K562 (cell line): ENCODE measurements around the gene STON2. TPM values are rescaled to one million over a fixed set of nuclear protein-coding genes. Genes with fewer than 3 reads are reported as not detected.

Experiments used
- ATAC-seq: fragments of 200-7000 bp; cut with Tn5 transposase; 3 replicates; pipeline ENCODE4 v1.9.1; 2020; ENCODE audit warnings: moderate library complexity
- BruUV-seq: library from RNA; stranded (reverse); fragments of 400-500 nt; replicated peaks from 2 replicates; lab custom pipeline; 2021; lab: Mats Ljungman, UMichigan
- CTCF ChIA-PET: fragments of 300-600 bp; formaldehyde crosslinking; extraction: SDS; loops from one replicate; lab custom pipeline; 2021; ENCODE audit warnings: low intra/inter-chr PET ratio; lab: Yijun Ruan, JAX
- POLR2A ChIA-PET: fragments of 300-600, 350-650 bp; sonication (Branson Sonifier 250); formaldehyde crosslinking; extraction: SDS; loops from one replicate; lab custom pipeline; 2021; ENCODE audit warnings: antibody characterized with exemption, inconsistent platforms; lab: Yijun Ruan, JAX
- DNase-seq, 4 experiments: peaks; one replicate each; pipeline versions ENCODE4 v3.0.0 to v3.0.0-alpha.2; 2011 to 2018; ENCODE audit warnings: low spot score in 3 of 4, mixed read lengths in 3 of 4; ENCODE audit errors: extremely low read depth in 1 of 4
- FAIRE-seq: peaks from 2 replicates; lab custom pipeline; 2011; peaks lifted over from hg19 to GRCh38; lab: Jason Lieb, UNC
- H2AFZ ChIP-seq: 2 replicates; pipeline ENCODE4 v1.6.0; 2011; ENCODE audit warnings: low read depth, low read length, control low read depth, inconsistent platforms
- H3K27ac ChIP-seq: fragments of 200-600 bp; 3 replicates; pipeline ENCODE4 v1.8.0; 2011; ENCODE audit warnings: low read depth, mild to moderate bottlenecking, control low read depth, inconsistent platforms, low read length, moderate library complexity, mixed read lengths; ENCODE audit errors: extremely low read depth
- H3K27me3 ChIP-seq, 2 experiments: fragments of 300-600 bp in 1 of 2; 2 replicates in 1 of 2; 3 replicates in 1 of 2; pipeline versions ENCODE4 v1.6.0 to v1.8.0; 2011; ENCODE audit warnings: inconsistent platforms in 2 of 2, low read length in 2 of 2, mild to moderate bottlenecking in 1 of 2, mixed read lengths in 1 of 2, moderate library complexity in 1 of 2; ENCODE audit not compliant: control insufficient read depth in 2 of 2, insufficient read depth in 2 of 2
- H3K36me3 ChIP-seq: fragments of 300-600 bp; 3 replicates; pipeline ENCODE4 v1.8.0; 2011; ENCODE audit warnings: mild to moderate bottlenecking, low read length, inconsistent platforms; ENCODE audit not compliant: control insufficient read depth, insufficient read depth
- H3K4me1 ChIP-seq, 2 experiments: fragments of 200-600 bp in 1 of 2; replicated peaks in 1 of 2; 2 replicates in 1 of 2; 3 replicates in 1 of 2; pipeline versions ENCODE4 v1.5.1 to v1.8.0; 2011; ENCODE audit warnings: inconsistent platforms in 2 of 2, low read length in 2 of 2, mild to moderate bottlenecking in 1 of 2, mixed read lengths in 1 of 2, moderate library complexity in 1 of 2; ENCODE audit not compliant: control insufficient read depth in 2 of 2, insufficient read depth in 2 of 2
- H3K4me2 ChIP-seq: 2 replicates; pipeline ENCODE4 v1.6.1; 2011; ENCODE audit warnings: low read length, control low read depth, inconsistent platforms, mixed read lengths; ENCODE audit not compliant: insufficient read depth
- H3K4me3 ChIP-seq: fragments of 200-600 bp; sonication (generic), shearing (Covaris generic); 2 replicates; pipeline ENCODE4 v1.5.1; 2016; ENCODE audit warnings: control low read depth, inconsistent platforms
- H3K79me2 ChIP-seq: fragments of 200-600 bp; 3 replicates; pipeline ENCODE4 v1.8.0; 2011; ENCODE audit warnings: low read length, inconsistent platforms; ENCODE audit not compliant: control insufficient read depth, insufficient read depth
- H3K9ac ChIP-seq, 2 experiments: 2 replicates each; pipeline versions ENCODE4 v1.6.0 to v1.6.1; 2011; ENCODE audit warnings: low read depth in 2 of 2, low read length in 2 of 2, control low read depth in 1 of 2, inconsistent platforms in 1 of 2, mild to moderate bottlenecking in 1 of 2, mixed read lengths in 1 of 2; ENCODE audit not compliant: insufficient read depth in 1 of 2
- H3K9me1 ChIP-seq: one replicate; pipeline ENCODE4 v1.6.0; 2011; ENCODE audit warnings: inconsistent platforms, mild to moderate bottlenecking, low read length, moderate library complexity; ENCODE audit not compliant: control insufficient read depth, insufficient read depth
- H3K9me3 ChIP-seq: replicated peaks from 2 replicates; pipeline ENCODE4 v1.5.1; 2011; ENCODE audit warnings: low read depth, low read length, inconsistent platforms; ENCODE audit not compliant: control insufficient read depth, insufficient read depth
- H4K20me1 ChIP-seq: replicated peaks from 2 replicates; pipeline ENCODE4 v1.6.1; 2011; ENCODE audit warnings: low read length, inconsistent platforms, mixed read lengths; ENCODE audit not compliant: control insufficient read depth, insufficient read depth
- E2F6 ChIP-seq, 2 experiments: IDR thresholded peaks; 2 replicates each; pipeline ENCODE4 v1.6.1; 2011; ENCODE audit warnings: borderline replicate concordance in 1 of 2, control low read depth in 1 of 2, low read depth in 1 of 2, low read length in 1 of 2, mild to moderate bottlenecking in 1 of 2, mixed read lengths in 1 of 2, moderate library complexity in 1 of 2; ENCODE audit not compliant: insufficient read depth in 1 of 2, insufficient read length in 1 of 2, poor library complexity in 1 of 2, severe bottlenecking in 1 of 2; ENCODE audit errors: extremely low read depth in 1 of 2
- IFI16 ChIP-seq: fragments of 250-450 bp; sonication (Bioruptor Pico); IDR thresholded peaks from 2 replicates; pipeline ENCODE4 v2.1.2; 2022; ENCODE audit warnings: mild to moderate bottlenecking, inconsistent platforms
- MAFK ChIP-seq: IDR thresholded peaks from 2 replicates; pipeline ENCODE4 v1.6.1; 2011; ENCODE audit warnings: low read length, improper control_type of control experiment
- PCBP1 ChIP-seq: fragments of 200-400 bp; formaldehyde crosslinking; IDR thresholded peaks from 2 replicates; pipeline ENCODE4 v1.6.1; 2018; ENCODE audit warnings: mild to moderate bottlenecking, low read depth, low read length; ENCODE audit not compliant: poor library complexity, severe bottlenecking
- RBM14 ChIP-seq: fragments of 200-400 bp; formaldehyde crosslinking; IDR thresholded peaks from 2 replicates; pipeline ENCODE4 v1.6.1; 2018; ENCODE audit warnings: low read depth, mild to moderate bottlenecking, low read length, moderate library complexity, borderline replicate concordance; ENCODE audit not compliant: insufficient read depth
- TCF7 ChIP-seq: sonication (generic); IDR thresholded peaks from 2 replicates; pipeline ENCODE4 v1.6.1; 2016; ENCODE audit warnings: antibody characterized with exemption, borderline replicate concordance
- THRAP3 ChIP-seq: fragments of 450-650 bp; IDR thresholded peaks from 2 replicates; pipeline ENCODE4 v1.6.1; 2016; ENCODE audit warnings: mild to moderate bottlenecking, inconsistent platforms, borderline replicate concordance
- USF2 ChIP-seq: sonication (generic); formaldehyde crosslinking; IDR thresholded peaks from 2 replicates; pipeline ENCODE4 v1.5.0; 2020; ENCODE audit warnings: missing genetic modification reagents
- ZFP36 ChIP-seq: fragments of 150-350 bp; IDR thresholded peaks from 2 replicates; pipeline ENCODE4 v1.6.1; 2018; ENCODE audit warnings: low read length, low read depth; ENCODE audit not compliant: partially characterized antibody
- ZKSCAN8 ChIP-seq: fragments of 200-800 bp; sonication (Bioruptor generic); IDR thresholded peaks from 2 replicates; pipeline ENCODE4 v1.6.1; 2016; ENCODE audit warnings: missing genetic modification characterization, missing compliant biosample characterization
- WGBS: fragments of 100-300 bp; shearing (Covaris generic); methylation state at CpG from one replicate; pipeline ENCODE4 v1.1.6; 2016; ENCODE audit warnings: low coverage, mixed read lengths; ENCODE audit not compliant: insufficient coverage; ENCODE audit errors: missing lambda C conversion rate; 5-methylcytosine and 5-hydroxymethylcytosine counted together
- in situ Hi-C: fragments of 300-500 bp; cut with MboI; formaldehyde crosslinking; loops from 4 replicates; pipeline ENCODE4 v1.15.0; 2018; ENCODE audit warnings: inconsistent platforms, mixed read lengths
- intact Hi-C: fragments of 100-400 bp; cut with micrococcal nuclease; formaldehyde crosslinking; loops from 2 replicates; pipeline ENCODE4 v1.14.2; 2022
- polyA plus RNA-seq, 8 experiments: library from polyadenylated mRNA; depleted of rRNA in 4 of 8; stranded (reverse) in 5 of 8; unstranded in 3 of 8; fragments of >200 nt; fragmentation: Nextera tagmentation in 2 of 8; fragmentation: Illumina TruSeq in 1 of 8; extraction: Ambion mirVana in 2 of 8; extraction: Trizol in 1 of 8; gene quantifications; 2 replicates each; pipeline versions ENCODE4 v1.2.1 to v1.2.3, GENCODE V29; 2011 to 2014; ENCODE audit warnings: inconsistent platforms in 1 of 8, missing spikeins in 1 of 8
- total RNA-seq, 7 experiments: library from RNA; depleted of rRNA in 6 of 7; stranded (reverse); fragments of >200 nt in 6 of 7; fragmentation: Illumina TruSeq in 2 of 7; extraction: Trizol in 2 of 7; gene quantifications; 2 replicates each; pipeline versions ENCODE4 v1.2.1 to v1.2.3, GENCODE V29; 2011 to 2021; ENCODE audit warnings: low replicate concordance in 1 of 7
- TF ChIP-seq, protein P1 (sequence below): IDR thresholded peaks from 3 replicates; pipeline ENCODE4 v1.6.1; 2011; ENCODE audit warnings: borderline replicate concordance, mild to moderate bottlenecking; ENCODE audit not compliant: insufficient read length, insufficient read depth
- TF ChIP-seq, protein P2 (sequence below): fragments of 450-650 bp; conservative IDR thresholded peaks from 2 replicates; pipeline ENCODE4 v1.6.1; 2016; ENCODE audit warnings: missing genetic modification characterization, low read depth, mild to moderate bottlenecking, control low read depth, missing compliant biosample characterization

STON2 gene
- total and polyA plus RNA-seq, 9 of the 15 experiments (the other 6 are each of a cell fraction or from before 2014, with no cell fraction given), result 7.8 to 99.3 (median 53.5) TPM

DNA sequence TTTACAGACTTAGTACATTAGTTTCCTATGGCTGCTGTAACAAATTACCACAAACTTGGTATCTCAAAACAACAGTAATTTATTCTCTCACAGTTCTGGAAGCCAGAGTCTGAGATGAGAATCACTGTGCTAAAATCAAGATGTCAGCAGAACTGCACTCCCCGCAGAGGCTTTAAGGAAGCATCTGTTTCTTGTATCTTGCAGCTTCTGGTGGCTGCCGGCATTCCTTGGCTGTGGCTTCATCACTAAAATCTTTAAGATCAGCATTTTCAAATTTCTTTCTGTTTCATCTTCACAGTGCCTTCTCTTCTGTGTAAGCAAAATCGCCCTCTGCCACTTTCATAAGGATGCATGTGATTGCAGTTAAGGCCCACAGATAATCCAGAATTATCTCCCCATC, 9.4 kb downstream of the STON2 start:
- Histone ChIP-seq H3K9ac (no peak overlapping the region), H3K79me2 (no peaks in the 10 kb centered on the region; the same call in 2 of the 3 replicates), H3K36me3 (peaks cover 85% of the 10 kb centered on the region), H3K4me2 (no peak overlapping the region), H3K4me3 (no peak overlapping the region), H3K27ac (no peak overlapping the region), H2AFZ (no peak overlapping the region), H4K20me1 (no peaks in the 10 kb centered on the region), H3K4me1 (no peaks in the 10 kb centered on the region), H3K9me1 (no peaks in the 10 kb centered on the region), H3K9me3 (no peaks in the 10 kb centered on the region), H3K27me3 (no peaks in the 10 kb centered on the region)
- CTCF ChIA-PET, result no interaction called here
- no peak for ATAC-seq
- POLR2A ChIA-PET, result interaction anchor here (1.0 kb wide), 1 partner anchor 11 kb away, joined by 3 read pairs; no protein-coding TSS in a partner anchor
- WGBS, result 87% methylated on average over 3 of the region's 3 CpGs
- in situ Hi-C loops (no loop called here), intact Hi-C loops (no loop called here)
- no peak for FAIRE-seq
- DNase-seq, result no peak
- BruUV-seq, result no TSS peak
- no peak for TF ChIP-seq RBM14
- TF ChIP-seq, protein P1, sequence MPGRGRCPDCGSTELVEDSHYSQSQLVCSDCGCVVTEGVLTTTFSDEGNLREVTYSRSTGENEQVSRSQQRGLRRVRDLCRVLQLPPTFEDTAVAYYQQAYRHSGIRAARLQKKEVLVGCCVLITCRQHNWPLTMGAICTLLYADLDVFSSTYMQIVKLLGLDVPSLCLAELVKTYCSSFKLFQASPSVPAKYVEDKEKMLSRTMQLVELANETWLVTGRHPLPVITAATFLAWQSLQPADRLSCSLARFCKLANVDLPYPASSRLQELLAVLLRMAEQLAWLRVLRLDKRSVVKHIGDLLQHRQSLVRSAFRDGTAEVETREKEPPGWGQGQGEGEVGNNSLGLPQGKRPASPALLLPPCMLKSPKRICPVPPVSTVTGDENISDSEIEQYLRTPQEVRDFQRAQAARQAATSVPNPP, result no peak
- no peak for TF ChIP-seq TCF7
- no peak for TF ChIP-seq E2F6 (IDR thresholded peaks at IDR 0.05; ENCODE audit: borderline replicate concordance in 1 of 2, extremely low read depth in 1 of 2, insufficient read depth in 1 of 2, insufficient read length in 1 of 2, low read depth in 1 of 2, low read length in 1 of 2, poor library complexity in 1 of 2, severe bottlenecking in 1 of 2)
- TF ChIP-seq ZFP36, result no peak
- TF ChIP-seq PCBP1, result no peak
- no peak for TF ChIP-seq USF2 (CRISPR knock-in tag)
- TF ChIP-seq, protein P2, sequence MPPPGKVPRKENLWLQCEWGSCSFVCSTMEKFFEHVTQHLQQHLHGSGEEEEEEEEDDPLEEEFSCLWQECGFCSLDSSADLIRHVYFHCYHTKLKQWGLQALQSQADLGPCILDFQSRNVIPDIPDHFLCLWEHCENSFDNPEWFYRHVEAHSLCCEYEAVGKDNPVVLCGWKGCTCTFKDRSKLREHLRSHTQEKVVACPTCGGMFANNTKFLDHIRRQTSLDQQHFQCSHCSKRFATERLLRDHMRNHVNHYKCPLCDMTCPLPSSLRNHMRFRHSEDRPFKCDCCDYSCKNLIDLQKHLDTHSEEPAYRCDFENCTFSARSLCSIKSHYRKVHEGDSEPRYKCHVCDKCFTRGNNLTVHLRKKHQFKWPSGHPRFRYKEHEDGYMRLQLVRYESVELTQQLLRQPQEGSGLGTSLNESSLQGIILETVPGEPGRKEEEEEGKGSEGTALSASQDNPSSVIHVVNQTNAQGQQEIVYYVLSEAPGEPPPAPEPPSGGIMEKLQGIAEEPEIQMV (tag), result no peak
- no peak for TF ChIP-seq MAFK
- TF ChIP-seq IFI16 (CRISPR knock-in tag), result no peak
- TF ChIP-seq THRAP3, result no peak
- no peak for TF ChIP-seq ZKSCAN8
